Colonic mucosa (tissue), 4 donors: ENCODE data around the gene ZFAND3. TPM values are rescaled to one million over a fixed set of nuclear protein-coding genes. Genes with fewer than 3 reads are reported as not detected.

Experiments
- DNase-seq: peaks from one replicate; pipeline ENCODE4 v3.0.0-alpha.2; 2020
- H3K27ac ChIP-seq: fragments of 200-600 bp; one replicate; pipeline ENCODE4 v1.8.0; 2021
- H3K27me3 ChIP-seq: fragments of 200-600 bp; one replicate; pipeline ENCODE4 v1.8.0; 2021
- H3K36me3 ChIP-seq: fragments of 200-600 bp; one replicate; pipeline ENCODE4 v1.8.0; 2021
- H3K4me1 ChIP-seq: fragments of 200-600 bp; one replicate; pipeline ENCODE4 v1.8.0; 2021; ENCODE audit warnings: mild to moderate bottlenecking
- H3K4me3 ChIP-seq: fragments of 200-600 bp; one replicate; pipeline ENCODE4 v1.8.0; 2021
- H3K9ac ChIP-seq, 2 donors: one replicate each; pipeline ENCODE4 v1.7.0; 2013; ENCODE audit warnings: control low read depth in 2 of 2, low read depth in 2 of 2, low read length in 2 of 2
- H3K9me3 ChIP-seq: fragments of 200-600 bp; one replicate; pipeline ENCODE4 v1.8.0; 2021
- CTCF ChIP-seq: fragments of 200-600 bp; IDR thresholded peaks from one replicate; pipeline ENCODE4 v1.8.0; 2022; ENCODE audit warnings: antibody characterized with exemption, mild to moderate bottlenecking
- intact Hi-C: fragments of 100-400 bp; cut with DNase I; formaldehyde crosslinking; loops from one replicate; pipeline ENCODE4 v1.14.1; 2022
- total RNA-seq, 2 donors: library from RNA; stranded (reverse); fragmentation: NEBNext Ultra II Directional in 1 of 2; extraction: Animal tissue kit (Norgen Biotek cat#: 25700) in 1 of 2; gene quantifications; one replicate each; pipeline ENCODE4 v1.2.1, GENCODE V29; 2021
- donor health status: healthy.
- donor health status: DM: no; HTN: no; CAD: no.
- donor health status: DM: no; HTN: no; CAD: no.

The ZFAND3 gene
- total RNA-seq, 2 donors from 2014 or later, result 42.0 to 96.8 TPM

GRCh38 chr6:38162493-38163185, 343.1 kb downstream of the ZFAND3 start:
- no peaks in the 10 kb centered on the region for H3K4me1 ChIP-seq
- no peaks in the 10 kb centered on the region for H3K36me3 ChIP-seq
- no peak overlapping the region for H3K4me3 ChIP-seq
- H3K27me3 ChIP-seq, result no peaks in the 10 kb centered on the region
- TF ChIP-seq CTCF, result no peak
- H3K9ac ChIP-seq, result no peak overlapping the region
- no peak overlapping the region for H3K27ac ChIP-seq
- intact Hi-C loops, result no loop called here
- no peak for DNase-seq
- H3K9me3 ChIP-seq, result no peaks in the 10 kb centered on the region

- intact Hi-C loops, result no loop called here
- TF ChIP-seq CTCF, result no peak
- no peak for DNase-seq
- no peaks in the 10 kb centered on the region for H3K9me3 ChIP-seq
- no peaks in the 10 kb centered on the region for H3K27me3 ChIP-seq
- H3K27ac ChIP-seq, result no peak overlapping the region
- H3K4me3 ChIP-seq, result no peak overlapping the region
- H3K36me3 ChIP-seq, result no peaks in the 10 kb centered on the region
- no peak overlapping the region for H3K9ac ChIP-seq
- no peaks in the 10 kb centered on the region for H3K4me1 ChIP-seq
These were observed 343.9 kb downstream of the ZFAND3 start for GRCh38 chr6:38163186-38164130.

GRCh38 chr6:38164131-38164481, 344.6 kb downstream of the ZFAND3 start:
- peak; percentile 61 for DNase-seq
- no peak for TF ChIP-seq CTCF
- no peak overlapping the region for H3K27ac ChIP-seq

GRCh38 chr6:38164671-38165108, 345.2 kb downstream of the ZFAND3 start:
- H3K9ac ChIP-seq, result no peak overlapping the region

More at GRCh38 chr6:38164131-38164481, 344.6 kb downstream of the ZFAND3 start:
- Histone ChIP-seq H3K4me3 (no peak overlapping the region), H3K27me3 (no peaks in the 10 kb centered on the region), H3K9ac (no peak overlapping the region), H3K4me1 (no peaks in the 10 kb centered on the region), H3K36me3 (no peaks in the 10 kb centered on the region), H3K9me3 (no peaks in the 10 kb centered on the region)
- intact Hi-C loops, result no loop called here

More at GRCh38 chr6:38164671-38165108, 345.2 kb downstream of the ZFAND3 start:
- Histone ChIP-seq H3K4me1 (no peaks in the 10 kb centered on the region), H3K27me3 (no peaks in the 10 kb centered on the region), H3K9me3 (no peaks in the 10 kb centered on the region), H3K36me3 (no peaks in the 10 kb centered on the region), H3K4me3 (no peak overlapping the region), H3K27ac (no peak overlapping the region)
- DNase-seq, result no peak
- intact Hi-C loops, result no loop called here
- TF ChIP-seq CTCF, result no peak
